Keratinocyte (primary cell): ENCODE measurements around the gene KIF5A. TPM values are rescaled to one million over a fixed set of nuclear protein-coding genes. Genes with fewer than 3 reads are reported as not detected.

ENCODE experiments used
- DNase-seq: peaks from one replicate; pipeline ENCODE4 v3.0.0-alpha.2; 2011; ENCODE audit warnings: low read depth, missing footprints, low spot score
- FAIRE-seq: peaks from 2 replicates; lab custom pipeline; 2011; peaks lifted over from hg19 to GRCh38; lab: Jason Lieb, UNC
- H2AFZ ChIP-seq: 2 replicates; pipeline ENCODE4 v1.6.0; 2012; ENCODE audit warnings: low read length, control low read depth, inconsistent platforms; ENCODE audit not compliant: control insufficient read depth
- H3K27ac ChIP-seq: 2 replicates; pipeline ENCODE4 v1.5.1; 2011; ENCODE audit warnings: low read length; ENCODE audit not compliant: control insufficient read depth, insufficient read depth
- H3K27me3 ChIP-seq: 3 replicates; pipeline ENCODE4 v1.6.0; 2011; ENCODE audit warnings: low read length; ENCODE audit not compliant: control insufficient read depth, insufficient read depth; ENCODE audit errors: extremely low read depth
- H3K36me3 ChIP-seq, 2 experiments: 2 replicates in 1 of 2; 3 replicates in 1 of 2; pipeline ENCODE4 v1.5.1; 2011; ENCODE audit warnings: low read length in 2 of 2, mild to moderate bottlenecking in 1 of 2; ENCODE audit not compliant: control insufficient read depth in 2 of 2, insufficient read depth in 2 of 2; ENCODE audit errors: extremely low read depth in 1 of 2
- H3K4me1 ChIP-seq: 3 replicates; pipeline ENCODE4 v1.5.1; 2011; ENCODE audit warnings: low read length; ENCODE audit not compliant: control insufficient read depth, insufficient read depth; ENCODE audit errors: extremely low read depth
- H3K4me2 ChIP-seq: 3 replicates; pipeline ENCODE4 v1.6.0; 2011; ENCODE audit warnings: low read depth, low read length; ENCODE audit not compliant: control insufficient read depth, insufficient read depth; ENCODE audit errors: extremely low read depth
- H3K4me3 ChIP-seq, 3 experiments: fragments of 200-600 bp in 1 of 3; sonication (generic) in 1 of 3; 2 replicates in 2 of 3; 3 replicates in 1 of 3; pipeline ENCODE4 v1.5.1; 2011 to 2016; ENCODE audit warnings: low read length in 3 of 3, mild to moderate bottlenecking in 3 of 3, control low read depth in 2 of 3, inconsistent platforms in 1 of 3, low read depth in 1 of 3, mixed read lengths in 1 of 3, mixed run types in 1 of 3, moderate library complexity in 1 of 3; ENCODE audit not compliant: control insufficient read depth in 2 of 3, insufficient read depth in 2 of 3; ENCODE audit errors: extremely low read depth in 1 of 3
- H3K79me2 ChIP-seq: 2 replicates; pipeline ENCODE4 v1.6.0; 2012; ENCODE audit warnings: low read length; ENCODE audit not compliant: control insufficient read depth, insufficient read depth
- H3K9ac ChIP-seq: 3 replicates; pipeline ENCODE4 v1.6.0; 2011; ENCODE audit warnings: low read length; ENCODE audit not compliant: control insufficient read depth, insufficient read depth; ENCODE audit errors: extremely low read depth
- H3K9me1 ChIP-seq: 3 replicates; pipeline ENCODE4 v1.6.0; 2011; ENCODE audit warnings: low read length; ENCODE audit not compliant: control insufficient read depth, insufficient read depth; ENCODE audit errors: extremely low read depth
- H3K9me3 ChIP-seq: 2 replicates; pipeline ENCODE4 v1.5.1; 2012; ENCODE audit warnings: low read depth, low read length; ENCODE audit not compliant: control insufficient read depth
- H4K20me1 ChIP-seq: 3 replicates; pipeline ENCODE4 v1.6.0; 2011; ENCODE audit warnings: low read length; ENCODE audit not compliant: control insufficient read depth, insufficient read depth; ENCODE audit errors: extremely low read depth
- CTCF ChIP-seq, 3 experiments: IDR thresholded peaks in 1 of 3; conservative IDR thresholded peaks in 1 of 3; optimal IDR thresholded peaks in 1 of 3; 2 replicates in 2 of 3; 3 replicates in 1 of 3; pipeline versions ENCODE3 to v1.5.1; 2011; ENCODE audit warnings: low read length in 3 of 3, mild to moderate bottlenecking in 3 of 3, moderate library complexity in 2 of 3, control low read depth in 1 of 3, inconsistent platforms in 1 of 3; ENCODE audit not compliant: insufficient read depth in 2 of 3; ENCODE audit errors: extremely low read depth in 1 of 3
- EZH2 ChIP-seq: IDR thresholded peaks from one replicate; pipeline ENCODE4 v1.6.1; 2012; ENCODE audit warnings: inconsistent platforms, mild to moderate bottlenecking, low read length, moderate library complexity
- dilution Hi-C: fragments of 300-500 bp; cut with MboI; formaldehyde crosslinking; loops from one replicate; pipeline ENCODE4 v1.7.0; 2020; ENCODE audit warnings: low sequenced_read_pairs; ENCODE audit not compliant: extremely low pct_ligation_motif_present
- polyA plus RNA-seq, 5 experiments: library from polyadenylated mRNA; depleted of rRNA in 3 of 5; stranded (reverse) in 3 of 5; stranded (forward) in 1 of 5; unstranded in 1 of 5; fragments of >200 nt; gene quantifications; 1 replicate in 1 of 5; 2 replicates in 3 of 5; 3 replicates in 1 of 5; pipeline versions ENCODE4 v1.2.1 to v1.2.3, GENCODE V29; 2011 to 2012; ENCODE audit warnings: missing spikeins in 2 of 5, low read depth in 1 of 5, low replicate concordance in 1 of 5

Gene KIF5A
- polyA plus RNA-seq, 1 donor (not counting 4 experiments of a cell fraction or from before 2014, with no cell fraction given): 0.05 TPM

- H3K9me3 ChIP-seq: no peaks in the 10 kb centered on the region
- DNase-seq: no peak
- no peaks in the 10 kb centered on the region for H3K36me3 ChIP-seq
- H3K9me1 ChIP-seq: peaks cover under 1% of the 10 kb centered on the region
- no peak overlapping the region for H3K27ac ChIP-seq
- TF ChIP-seq EZH2 (no peak), CTCF (optimal IDR thresholded peaks at IDR 0.05 in 1 of 3, IDR thresholded peaks at IDR 0.05 in 1 of 3, conservative IDR thresholded peaks at IDR 0.05 in 1 of 3; ENCODE audit: extremely low read depth in 1 of 3, insufficient read depth in 2 of 3, low read length in 3 of 3) (no peak)
- no peak overlapping the region for H3K4me3 ChIP-seq
- no peak overlapping the region for H2AFZ ChIP-seq
- dilution Hi-C loops: no loop called here
- H3K9ac ChIP-seq: no peak overlapping the region
- H4K20me1 ChIP-seq: no peaks in the 10 kb centered on the region
- H3K4me1 ChIP-seq: peaks cover 9% of the 10 kb centered on the region
- H3K79me2 ChIP-seq: peaks cover 9% of the 10 kb centered on the region
- peaks cover 26% of the 10 kb centered on the region for H3K27me3 ChIP-seq
- H3K4me2 ChIP-seq: no peak overlapping the region
- FAIRE-seq: no peak
Observed at GRCh38 chr12:57550641-57551549, 1.1 kb downstream of the KIF5A start.

- peaks cover 4% of the 10 kb centered on the region for H3K4me1 ChIP-seq
- no peaks in the 10 kb centered on the region for H3K9me3 ChIP-seq
- no peak overlapping the region for H3K9ac ChIP-seq
- H3K79me2 ChIP-seq: peaks cover under 1% of the 10 kb centered on the region
- peaks cover 26% of the 10 kb centered on the region for H3K27me3 ChIP-seq
- H3K4me3 ChIP-seq: no peak overlapping the region
- H3K9me1 ChIP-seq: no peaks in the 10 kb centered on the region
- H4K20me1 ChIP-seq: no peaks in the 10 kb centered on the region
- H3K27ac ChIP-seq: no peak overlapping the region
- TF ChIP-seq CTCF (optimal IDR thresholded peaks at IDR 0.05 in 1 of 3, IDR thresholded peaks at IDR 0.05 in 1 of 3, conservative IDR thresholded peaks at IDR 0.05 in 1 of 3; ENCODE audit: extremely low read depth in 1 of 3, insufficient read depth in 2 of 3, low read length in 3 of 3) (no peak), EZH2 (no peak)
- H2AFZ ChIP-seq: no peak overlapping the region
- FAIRE-seq: no peak
- H3K4me2 ChIP-seq: no peak overlapping the region
- dilution Hi-C loops: no loop called here
- no peak for DNase-seq
- H3K36me3 ChIP-seq: no peaks in the 10 kb centered on the region
Observed at GRCh38 chr12:57551637-57552305, 1.9 kb downstream of the KIF5A start.
